ENCODE measurements around the gene CBR3. TPM values are rescaled to one million over a fixed set of nuclear protein-coding genes. Genes with fewer than 3 reads are reported as not detected.
A peak's percentile ranks its signal among the peaks of the same experiment; 100 is the strongest.

The CBR3 gene
- polyA plus RNA-seq, 1 experiment = 10.2 TPM

- Histone ChIP-seq H3K9me3 (ENCODE audit: control insufficient read depth, insufficient read depth, low read length) (no peaks in the 10 kb centered on the region), H3K27me3 (ENCODE audit: control insufficient read depth, insufficient read depth, low read length) (no peaks in the 10 kb centered on the region), H3K27ac (ENCODE audit: low read depth, low read length) (no peak overlapping the region), H3K4me3 (ENCODE audit: low read depth, low read length) (no peak overlapping the region)
- ChIA-PET POLR2A (no interaction called here), CTCF (no interaction called here)
- TF ChIP-seq CTCF (IDR thresholded peaks at IDR 0.05; ENCODE audit: low read depth, low read length) = no peak
- no peak for DNase-seq (ENCODE audit: low read depth, low spot score)
Measured at GRCh38 chr21:36166705-36167104, 31.8 kb downstream of the CBR3 start.

GRCh38 chr21:36167541-36167940 is 32.7 kb downstream of the CBR3 start:
- H3K27me3 ChIP-seq (ENCODE audit: control insufficient read depth, insufficient read depth, low read length) = no peaks in the 10 kb centered on the region
- DNase-seq (ENCODE audit: low read depth, low spot score) = no peak
- H3K4me3 ChIP-seq (ENCODE audit: low read depth, low read length) = no peak overlapping the region
- POLR2A ChIA-PET = no interaction called here
- no peak for TF ChIP-seq CTCF (IDR thresholded peaks at IDR 0.05; ENCODE audit: low read depth, low read length)
- no peak overlapping the region for H3K27ac ChIP-seq (ENCODE audit: low read depth, low read length)
- H3K9me3 ChIP-seq (ENCODE audit: control insufficient read depth, insufficient read depth, low read length) = no peaks in the 10 kb centered on the region
- CTCF ChIA-PET = no interaction called here

- Histone ChIP-seq H3K27me3 (ENCODE audit: control insufficient read depth, insufficient read depth, low read length) (no peaks in the 10 kb centered on the region), H3K27ac (ENCODE audit: low read depth, low read length) (no peak overlapping the region), H3K4me3 (ENCODE audit: low read depth, low read length) (no peak overlapping the region), H3K9me3 (ENCODE audit: control insufficient read depth, insufficient read depth, low read length) (no peaks in the 10 kb centered on the region)
- ChIA-PET POLR2A (no interaction called here), CTCF (interaction anchor here (0.6 kb wide), 1 partner anchor 166 kb away, joined by 4 read pairs; no protein-coding TSS in a partner anchor)
- no peak for DNase-seq (ENCODE audit: low read depth, low spot score)
- no peak for TF ChIP-seq CTCF (IDR thresholded peaks at IDR 0.05; ENCODE audit: low read depth, low read length)
Measured at GRCh38 chr21:36169470-36170128, 34.7 kb downstream of the CBR3 start.

GRCh38 chr21:36170823-36171222 is 35.9 kb downstream of the CBR3 start:
- Histone ChIP-seq H3K4me3 (ENCODE audit: low read depth, low read length) (no peak overlapping the region), H3K9me3 (ENCODE audit: control insufficient read depth, insufficient read depth, low read length) (no peaks in the 10 kb centered on the region), H3K27me3 (ENCODE audit: control insufficient read depth, insufficient read depth, low read length) (no peaks in the 10 kb centered on the region), H3K27ac (ENCODE audit: low read depth, low read length) (no peak overlapping the region)
- CTCF ChIA-PET = interaction anchor here (0.8 to 1.0 kb wide), 2 partner anchors 89 to 134 kb away, joined by 3 read pairs; no protein-coding TSS in a partner anchor
- POLR2A ChIA-PET = no interaction called here
- no peak for DNase-seq (ENCODE audit: low read depth, low spot score)
- TF ChIP-seq CTCF (IDR thresholded peaks at IDR 0.05; ENCODE audit: low read depth, low read length) = no peak

GRCh38 chr21:36171336-36171735 is 36.5 kb downstream of the CBR3 start:
- CTCF ChIA-PET = interaction anchor here (0.8 to 1.0 kb wide), 2 partner anchors 89 to 134 kb away, joined by 3 read pairs; no protein-coding TSS in a partner anchor
- H3K27me3 ChIP-seq (ENCODE audit: control insufficient read depth, insufficient read depth, low read length) = no peaks in the 10 kb centered on the region
- POLR2A ChIA-PET = no interaction called here

More at GRCh38 chr21:36171336-36171735, 36.5 kb downstream of the CBR3 start:
- TF ChIP-seq CTCF (IDR thresholded peaks at IDR 0.05; ENCODE audit: low read depth, low read length) = no peak
- Histone ChIP-seq H3K9me3 (ENCODE audit: control insufficient read depth, insufficient read depth, low read length) (no peaks in the 10 kb centered on the region), H3K4me3 (ENCODE audit: low read depth, low read length) (no peak overlapping the region), H3K27ac (ENCODE audit: low read depth, low read length) (peak overlapping the region; percentile 31)
- no peak for DNase-seq (ENCODE audit: low read depth, low spot score)

Data from AG04450 (cell line).